GM18873 (cell line): ENCODE measurements around the gene KRTAP5-10.
"Not testable (repeated sequence)": the region's sequence is repeated elsewhere in the genome, so short reads cannot be mapped to it uniquely, and the experiment has no call there.

Source experiments
- ATAC-seq: cut with Tn5 transposase; IDR thresholded peaks from one replicate; pipeline ENCODE4 v1.9.1; 2021; ENCODE audit warnings: mild to moderate bottlenecking, moderate library complexity, moderate number of reproducible peaks; ENCODE audit not compliant: unreplicated experiment, low FRiP score

KRTAP5-10 gene

DNA sequence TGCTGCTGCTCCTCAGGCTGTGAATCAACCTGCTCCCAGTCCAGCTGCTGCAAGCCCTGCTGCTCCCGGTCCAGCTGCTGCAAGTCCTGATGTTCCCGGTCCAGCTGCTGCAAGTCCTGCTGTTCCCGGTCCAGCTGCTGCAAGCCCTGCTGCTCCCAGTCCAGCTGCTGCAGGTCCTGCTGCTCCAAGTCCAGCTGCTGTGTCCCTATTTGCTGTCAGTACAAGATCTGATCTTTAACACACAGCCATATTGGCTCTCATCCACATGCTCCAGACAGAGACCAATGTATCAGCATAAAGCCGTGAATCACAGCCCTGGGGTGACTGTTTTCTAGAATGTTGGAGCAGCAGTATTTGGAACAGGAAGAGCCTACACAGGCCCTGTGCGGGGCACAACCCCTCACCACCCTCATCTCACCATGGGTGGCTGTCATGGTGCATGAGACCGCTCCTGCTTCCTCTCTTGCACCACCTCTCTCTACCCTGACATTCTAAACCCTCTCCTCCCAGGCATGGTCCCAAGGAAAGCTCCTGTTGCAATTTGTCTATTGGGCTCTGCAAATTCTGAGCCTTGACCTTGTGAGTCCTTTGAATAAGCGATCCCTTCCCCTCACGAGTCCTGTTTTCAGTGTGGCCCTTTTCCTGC lies 3.5 kb downstream of the KRTAP5-10 start:
- no peak for ATAC-seq

GRCh38 chr11:71571101-71571850 lies 5.9 kb downstream of the KRTAP5-10 start:
- ATAC-seq, result not testable (repeated sequence)

DNA sequence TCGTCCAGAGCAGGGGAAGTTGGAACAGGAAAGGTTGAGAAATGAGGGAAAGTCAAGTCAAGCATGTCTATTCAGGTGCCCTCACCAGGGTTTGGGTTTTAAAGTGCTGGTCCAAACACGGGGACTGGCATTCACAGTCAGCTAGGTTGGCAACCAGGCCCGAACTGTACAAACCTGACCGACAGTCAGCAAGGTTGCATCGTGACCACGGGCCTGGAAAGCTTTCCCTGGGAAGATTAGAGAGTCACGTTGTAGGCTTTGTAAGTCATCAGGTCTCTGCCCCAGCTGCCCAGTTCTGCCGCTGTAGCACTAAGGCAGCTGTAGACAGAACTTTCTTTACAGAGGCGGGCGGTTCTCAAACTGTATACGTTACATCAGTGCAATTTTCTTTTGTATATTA lies 7.4 kb downstream of the KRTAP5-10 start:
- no peak for ATAC-seq

DNA sequence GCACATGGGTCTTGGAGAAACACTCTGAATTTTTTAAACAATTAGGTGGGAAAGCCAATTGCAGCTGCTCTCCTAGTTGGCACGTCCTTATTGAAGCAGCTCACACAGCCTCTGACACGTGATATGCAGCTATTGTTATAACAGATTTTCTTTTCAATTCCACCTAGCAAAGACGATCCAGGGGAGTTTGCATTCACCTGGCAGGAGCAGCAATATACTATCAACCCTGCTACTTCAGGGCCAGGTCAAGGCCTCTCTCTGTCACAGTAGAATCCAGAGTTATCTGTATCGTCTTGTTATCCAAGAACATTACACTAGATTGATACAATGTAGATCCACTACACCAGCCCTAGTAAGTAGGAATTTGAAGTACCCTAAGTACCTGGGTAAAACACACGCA lies 9.1 kb downstream of the KRTAP5-10 start:
- ATAC-seq, result no peak

DNA sequence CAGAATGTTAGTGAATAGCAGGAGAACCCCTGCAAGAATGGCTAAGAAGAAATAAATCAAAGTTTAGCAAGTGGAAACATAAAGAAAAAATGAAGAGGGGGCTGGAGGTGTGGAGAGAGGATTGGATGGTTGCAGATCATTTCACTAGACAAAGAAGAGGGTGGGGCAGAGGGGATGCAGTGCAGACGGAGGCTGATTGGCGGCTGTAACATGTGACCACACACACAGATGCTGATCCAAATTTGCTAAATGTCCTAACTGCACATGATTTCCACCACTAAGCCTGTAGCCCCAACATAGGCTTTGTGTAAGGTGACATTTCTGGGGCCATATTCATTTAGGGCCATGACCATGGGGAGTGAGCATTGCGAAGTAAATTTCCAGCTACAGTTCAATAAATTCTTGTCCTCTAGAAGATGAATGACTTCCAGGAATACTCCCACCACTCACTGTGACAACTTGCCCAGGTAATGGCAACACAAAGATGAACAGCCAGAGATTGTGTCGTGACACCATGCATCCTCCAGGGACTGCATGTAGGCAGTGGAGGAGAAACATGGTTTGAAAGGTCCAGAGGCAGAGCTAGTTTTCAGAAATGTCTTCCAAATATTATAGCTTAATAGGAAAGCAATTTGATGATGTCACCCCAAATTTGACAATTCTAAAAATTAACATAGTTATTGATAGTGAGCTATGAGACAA lies 10.5 kb downstream of the KRTAP5-10 start:
- no peak for ATAC-seq

- not testable (repeated sequence) for ATAC-seq
Measured at GRCh38 chr11:71576688-71577465, 11.5 kb downstream of the KRTAP5-10 start.

- ATAC-seq, result no peak
Measured at GRCh38 chr11:71577469-71578004, 12.2 kb downstream of the KRTAP5-10 start.

DNA sequence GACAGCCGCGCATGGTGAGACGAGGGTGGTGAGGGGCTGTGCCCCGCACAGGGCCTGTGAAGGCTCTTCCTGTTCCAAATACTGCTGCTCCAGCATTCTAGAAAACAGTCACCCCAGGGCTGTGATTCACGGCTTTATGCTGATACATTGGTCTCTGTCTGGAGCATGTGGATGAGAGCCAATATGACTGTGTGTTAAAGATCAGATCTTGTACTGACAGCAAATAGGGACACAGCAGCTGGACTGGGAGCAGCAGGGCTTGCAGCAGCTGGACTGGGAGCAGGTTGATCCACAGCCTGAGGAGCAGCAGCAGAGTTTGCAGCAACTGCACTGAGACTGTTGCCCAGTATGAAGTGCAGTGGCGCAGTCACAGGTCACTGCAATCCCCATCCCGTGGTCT lies 14.2 kb downstream of the KRTAP5-10 start:
- not testable (repeated sequence) for ATAC-seq

- ATAC-seq, result no peak
Measured at GRCh38 chr11:71580057-71581003, 15.0 kb downstream of the KRTAP5-10 start.

DNA sequence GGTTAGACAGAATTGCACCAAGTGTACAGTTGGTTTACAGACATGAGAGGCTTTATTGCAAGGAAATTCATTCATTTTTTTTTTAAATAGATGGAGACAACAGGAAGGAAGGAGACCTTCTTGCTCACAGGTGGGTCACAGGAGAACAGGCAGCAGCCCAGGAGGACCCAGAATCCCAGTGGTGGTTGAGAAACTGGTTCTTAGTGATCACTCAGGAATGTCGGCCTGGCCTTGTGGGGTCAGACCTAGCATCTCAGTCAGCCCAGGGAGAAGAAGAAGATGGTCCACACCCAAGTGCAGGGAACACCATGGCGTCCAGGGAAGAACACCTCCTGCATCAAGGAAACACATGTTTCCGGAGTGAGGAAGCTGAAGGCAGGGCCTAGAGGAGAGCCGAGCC lies 16.5 kb downstream of the KRTAP5-10 start:
- no peak for ATAC-seq

DNA sequence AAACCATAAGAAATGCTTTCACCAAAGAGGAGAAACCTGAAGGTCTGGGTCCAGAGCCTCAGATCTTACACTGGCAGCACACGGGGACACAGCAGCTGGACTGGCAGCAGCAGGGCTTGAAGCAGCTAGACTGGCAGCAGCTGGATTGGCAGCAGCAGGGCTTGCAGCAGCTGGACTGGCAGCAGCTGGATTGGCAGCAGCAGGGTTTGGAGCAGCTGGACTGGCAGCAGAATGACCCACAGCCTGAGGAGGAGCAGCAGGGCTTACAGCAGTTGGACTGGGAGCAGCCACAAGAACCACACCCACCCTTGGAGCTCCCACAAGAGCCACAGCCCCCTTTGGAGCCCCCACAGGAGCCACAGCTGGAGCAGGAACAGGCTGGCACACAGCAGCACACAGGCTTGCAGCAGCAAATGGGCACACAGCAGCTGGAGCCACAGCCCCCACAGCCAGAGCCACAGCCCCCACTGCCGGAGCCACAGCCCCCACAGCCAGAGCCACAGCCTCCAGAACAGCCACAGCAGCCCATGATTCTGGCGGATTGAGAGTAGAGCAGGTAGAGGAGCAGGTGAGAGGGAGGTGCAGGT lies 17.0 kb downstream of the KRTAP5-10 start, which contains the start of gene KRTAP5-11:
KRTAP5-11 (minus strand) TSS at position 567 of the 587 bp plus-strand sequence; CDS start at position 529, 38 bp downstream.
- ATAC-seq, result no peak

DNA sequence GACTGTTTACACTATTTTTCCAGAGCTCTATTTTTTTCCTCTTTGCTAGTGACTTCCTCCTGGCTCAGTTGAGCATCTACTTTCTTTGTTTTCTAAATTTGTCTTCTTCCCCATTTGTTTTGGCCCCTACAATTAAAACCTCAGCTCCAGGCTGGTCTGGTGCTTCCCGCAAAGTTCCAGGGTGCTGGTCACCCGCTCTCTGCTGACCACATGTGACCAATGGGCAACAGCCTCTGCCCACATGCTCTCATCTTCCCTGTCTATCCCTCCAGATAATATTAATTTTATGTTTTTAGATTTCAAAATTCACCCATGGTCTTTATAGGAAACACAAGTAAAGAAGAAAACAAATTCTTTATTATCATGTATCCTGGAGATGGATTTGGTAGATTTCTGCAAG lies 17.6 kb downstream of the KRTAP5-10 start:
- ATAC-seq, result not testable (repeated sequence)

DNA sequence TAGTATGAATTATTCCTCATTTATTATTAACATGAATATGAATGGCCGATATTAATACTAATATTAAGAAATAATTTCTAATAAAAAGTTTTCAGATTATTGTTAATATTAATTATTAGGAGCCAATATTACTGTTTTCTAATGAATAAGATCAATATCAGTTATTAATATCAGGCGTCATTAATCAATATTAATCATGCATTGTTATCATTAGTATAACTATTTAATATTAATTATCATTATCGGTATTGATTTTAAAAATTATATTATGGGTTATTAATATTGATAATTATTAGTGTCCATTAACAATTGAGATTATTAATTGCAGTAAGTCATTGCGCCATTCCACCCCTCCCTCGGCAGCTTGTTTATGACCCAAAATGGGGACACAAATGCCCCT lies 20.3 kb downstream of the KRTAP5-10 start:
- not testable (repeated sequence) for ATAC-seq

- not testable (repeated sequence) for ATAC-seq
Measured at GRCh38 chr11:71588314-71588713, 23.0 kb downstream of the KRTAP5-10 start.

DNA sequence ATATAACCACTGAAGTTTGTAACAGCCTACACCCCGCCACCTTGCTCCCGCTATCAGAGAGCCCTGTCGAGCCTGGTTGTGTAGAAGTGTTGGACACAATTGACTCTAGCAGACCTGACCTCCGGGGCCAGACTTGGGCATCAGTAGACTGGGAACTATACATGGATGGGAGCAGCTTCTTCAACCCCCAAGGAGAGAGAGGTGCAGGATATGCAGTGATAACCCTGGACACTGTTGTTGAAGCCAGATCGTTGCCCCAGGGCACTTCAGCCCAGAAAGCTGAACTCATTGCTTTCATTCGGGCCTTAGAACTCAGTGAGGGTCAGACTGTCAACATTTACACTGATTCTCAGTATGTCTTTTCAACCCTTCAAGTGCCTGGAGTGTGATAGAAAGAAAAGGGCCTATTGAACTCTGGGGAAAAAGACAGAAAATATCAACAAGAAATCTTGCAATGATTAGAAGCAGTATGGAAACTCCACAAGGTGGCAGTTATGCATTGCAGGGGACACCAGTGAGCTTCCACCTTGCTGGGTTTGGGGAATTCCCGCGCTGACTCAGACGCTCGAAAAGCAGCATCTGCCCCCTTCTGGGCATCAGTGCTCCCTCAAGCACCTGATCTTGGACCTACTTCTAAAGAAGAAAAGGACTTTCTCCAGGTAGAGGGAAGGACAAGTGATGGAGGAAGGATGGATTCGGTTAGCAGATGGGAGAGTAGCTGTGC lies 23.6 kb downstream of the KRTAP5-10 start:
- not testable (repeated sequence) for ATAC-seq

- ATAC-seq, result not testable (repeated sequence)
Measured at GRCh38 chr11:71589546-71589920, 24.2 kb downstream of the KRTAP5-10 start.

DNA sequence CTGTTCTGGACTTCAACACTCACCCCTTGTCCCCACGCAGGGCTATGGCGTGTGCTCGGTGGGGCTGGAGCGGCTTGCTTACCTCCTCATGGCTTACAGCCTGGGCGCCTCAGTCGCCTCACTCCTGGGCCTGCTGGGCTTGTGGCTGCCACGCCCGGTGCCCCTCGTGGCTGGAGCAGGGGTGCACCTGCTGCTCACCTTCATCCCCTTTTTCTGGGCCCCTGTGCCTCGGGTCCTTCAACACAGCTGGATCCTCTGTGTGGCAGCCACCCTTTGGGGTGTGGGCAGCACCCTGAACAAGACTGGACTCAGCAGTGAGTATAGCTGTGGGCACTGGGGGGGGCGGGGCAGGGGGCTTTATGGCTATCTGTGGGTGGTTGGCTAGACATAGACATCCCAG lies 37.9 kb downstream of the KRTAP5-10 start:
- not testable (repeated sequence) for ATAC-seq
